Measurements from ENCODE around the gene FBXL15. TPM values are rescaled to one million over a fixed set of nuclear protein-coding genes. Genes with fewer than 3 reads are reported as not detected.
A peak's percentile ranks its signal among the peaks of the same experiment; 100 is the strongest.

The FBXL15 gene
- total and polyA plus RNA-seq, 9 of the 15 experiments (the other 6 are each of a cell fraction or from before 2014, with no cell fraction given) = 0.08 to 25.9 (median 3.5) TPM

- peak in 1 of 2 experiments; percentile 48; a peak in 1 of 4 replicates for TF ChIP-seq ZMIZ1 (IDR thresholded peaks at IDR 0.05; ENCODE audit: low read depth in 2 of 2, low read length in 2 of 2)
- peak; percentile 36 for TF ChIP-seq U2AF1 (optimal IDR thresholded peaks at IDR 0.05; ENCODE audit: low read depth, low read length)
- TF ChIP-seq XRCC5 (IDR thresholded peaks at IDR 0.05; ENCODE audit: low read depth, low read length) = no peak
- no peak for TF ChIP-seq GTF2A2 (tag; IDR thresholded peaks at IDR 0.05)
- no peak for TF ChIP-seq ATF2 (CRISPR knock-in tag; IDR thresholded peaks at IDR 0.05)
- TF ChIP-seq THAP12 (CRISPR knock-in tag; IDR thresholded peaks at IDR 0.05) = 0 out of 2 replicates have a peak, but pooled peaks have one; percentile 60
- no peak for TF ChIP-seq STAT5A (IDR thresholded peaks at IDR 0.05; ENCODE audit: borderline replicate concordance, low read length)
- peak; percentile 77 for TF ChIP-seq SUPT5H (IDR thresholded peaks at IDR 0.05)
- no peak for TF ChIP-seq BACH1 (tag; IDR thresholded peaks at IDR 0.05)
- TF ChIP-seq ZNF408 (CRISPR knock-in tag; IDR thresholded peaks at IDR 0.05; ENCODE audit: low read depth) = no peak
- TF ChIP-seq HMGXB4 (CRISPR knock-in tag; IDR thresholded peaks at IDR 0.05) = no peak
- no peak for TF ChIP-seq ERF (CRISPR knock-in tag; IDR thresholded peaks at IDR 0.05)
- TF ChIP-seq EGR1 (conservative IDR thresholded peaks at IDR 0.05) = peak; percentile 59; the same call in 1 of the 2 replicates
- TF ChIP-seq DNMT1 (IDR thresholded peaks at IDR 0.05) = no peak
- TF ChIP-seq RB1 (IDR thresholded peaks at IDR 0.05; ENCODE audit: low read depth) = peak; percentile 74; the same call in 1 of the 2 replicates
- no peak for TF ChIP-seq SMARCB1 (IDR thresholded peaks at IDR 0.05; ENCODE audit: insufficient read length, low read depth)
- TF ChIP-seq RCOR1 (IDR thresholded peaks at IDR 0.05; ENCODE audit: borderline replicate concordance in 1 of 2, low read depth in 2 of 2, low read length in 2 of 2) = peak in 1 of 2 experiments; percentile 56; a peak in 2 of 4 replicates
- TF ChIP-seq LCOR (CRISPR knock-in tag; IDR thresholded peaks at IDR 0.05) = peak; percentile 73; the same call in 1 of the 2 replicates
These were observed 11.7 kb downstream of the FBXL15 start, which contains the start of gene CUEDC2 (continued) for GRCh38 chr10:102432162-102432950.
